CD14-positive monocyte (primary cell): ENCODE data around the gene STARD10. TPM values are rescaled to one million over a fixed set of nuclear protein-coding genes. Genes with fewer than 3 reads are reported as not detected.

ENCODE experiments used
- DNase-seq, 3 donors: peaks; one replicate each; pipeline ENCODE4 v3.0.0-alpha.2; 2011 to 2022
- H2AFZ ChIP-seq: 2 replicates; pipeline ENCODE4 v1.6.0; 2012; ENCODE audit warnings: mild to moderate bottlenecking, low read depth, low read length, inconsistent platforms; ENCODE audit not compliant: insufficient read depth, poor library complexity, severe bottlenecking
- H3K27ac ChIP-seq, 2 donors: 1 replicate in 1 of 2; 2 replicates in 1 of 2; pipeline ENCODE4 v1.5.1; 2012 to 2013; ENCODE audit warnings: low read length in 2 of 2, control low read depth in 1 of 2, inconsistent platforms in 1 of 2, low read depth in 1 of 2, mild to moderate bottlenecking in 1 of 2
- H3K27me3 ChIP-seq, 2 donors: one replicate each; pipeline versions ENCODE4 v1.6.0 to v1.6.1; 2011 to 2013; ENCODE audit warnings: low read length in 2 of 2; ENCODE audit not compliant: control insufficient read depth in 2 of 2, insufficient read depth in 2 of 2
- H3K36me3 ChIP-seq, 2 donors: replicated peaks in 1 of 2; 1 replicate in 1 of 2; 2 replicates in 1 of 2; pipeline versions ENCODE4 v1.5.1 to v1.6.1; 2012 to 2013; ENCODE audit warnings: low read length in 2 of 2, control low read depth in 1 of 2, inconsistent platforms in 1 of 2, mild to moderate bottlenecking in 1 of 2; ENCODE audit not compliant: insufficient read depth in 2 of 2, control insufficient read depth in 1 of 2
- H3K4me1 ChIP-seq, 2 donors: 1 replicate in 1 of 2; 2 replicates in 1 of 2; pipeline versions ENCODE4 v1.5.1 to v1.6.1; 2012 to 2013; ENCODE audit warnings: low read length in 2 of 2, control low read depth in 1 of 2, inconsistent platforms in 1 of 2, mild to moderate bottlenecking in 1 of 2, moderate library complexity in 1 of 2; ENCODE audit not compliant: insufficient read depth in 2 of 2, control insufficient read depth in 1 of 2
- H3K4me2 ChIP-seq: replicated peaks from 2 replicates; pipeline ENCODE3; 2012; ENCODE audit warnings: low read length, moderate library complexity, mild to moderate bottlenecking; ENCODE audit not compliant: poor library complexity, severe bottlenecking; ENCODE audit errors: extremely low read depth
- H3K4me3 ChIP-seq, 3 experiments: fragments of 200-600 bp in 1 of 3; sonication (generic) in 1 of 3; replicated peaks in 1 of 3; 1 replicate in 2 of 3; 2 replicates in 1 of 3; pipeline ENCODE4 v1.5.1; 2011 to 2013; ENCODE audit warnings: low read length in 3 of 3, mild to moderate bottlenecking in 3 of 3, control low read depth in 2 of 3, low read depth in 2 of 3, inconsistent platforms in 1 of 3, moderate library complexity in 1 of 3
- H3K79me2 ChIP-seq: 2 replicates; pipeline ENCODE4 v1.6.0; 2012; ENCODE audit warnings: mild to moderate bottlenecking, control low read depth, inconsistent platforms, low read length, moderate library complexity; ENCODE audit not compliant: insufficient read depth
- H3K9ac ChIP-seq: 2 replicates; pipeline ENCODE4 v1.6.0; 2017; ENCODE audit warnings: low read length, mild to moderate bottlenecking; ENCODE audit not compliant: insufficient read depth, poor library complexity, severe bottlenecking
- H3K9me3 ChIP-seq, 2 donors: replicated peaks in 1 of 2; 1 replicate in 1 of 2; 2 replicates in 1 of 2; pipeline versions ENCODE4 v1.5.1 to v1.6.1; 2012 to 2013; ENCODE audit warnings: low read length in 2 of 2, control low read depth in 1 of 2; ENCODE audit not compliant: control insufficient read depth in 1 of 2, insufficient read depth in 1 of 2
- H4K20me1 ChIP-seq: 2 replicates; pipeline ENCODE4 v1.6.0; 2012; ENCODE audit warnings: mild to moderate bottlenecking, low read length, control low read depth, moderate library complexity; ENCODE audit not compliant: insufficient read depth
- H3K27ac Mint-ChIP-seq, 7 donors: one replicate each; pipeline ENCODE4 v1.8.0; 2020; ENCODE audit warnings: mild to moderate bottlenecking in 7 of 7, mixed read lengths in 7 of 7, moderate library complexity in 6 of 7, inconsistent platforms in 2 of 7
- H3K27me3 Mint-ChIP-seq, 3 donors: one replicate each; pipeline ENCODE4 v1.8.0; 2021 to 2022; ENCODE audit warnings: low read depth in 3 of 3, mild to moderate bottlenecking in 3 of 3, mixed read lengths in 3 of 3, moderate library complexity in 3 of 3, inconsistent platforms in 1 of 3
- H3K36me3 Mint-ChIP-seq, 2 donors: one replicate each; pipeline ENCODE4 v1.8.0; 2020; ENCODE audit warnings: mixed read lengths in 2 of 2, inconsistent platforms in 1 of 2, mild to moderate bottlenecking in 1 of 2
- H3K4me1 Mint-ChIP-seq: one replicate; pipeline ENCODE4 v1.8.0; 2020; ENCODE audit warnings: mild to moderate bottlenecking, mixed read lengths
- H3K4me3 Mint-ChIP-seq, 2 donors: one replicate each; pipeline ENCODE4 v1.8.0; 2020; ENCODE audit warnings: mild to moderate bottlenecking in 2 of 2, mixed read lengths in 2 of 2, moderate library complexity in 1 of 2
- H3K9me3 Mint-ChIP-seq, 7 donors: one replicate each; pipeline ENCODE4 v1.8.0; 2020 to 2022; ENCODE audit warnings: mixed read lengths in 7 of 7, mild to moderate bottlenecking in 6 of 7, moderate library complexity in 6 of 7, inconsistent platforms in 2 of 7
- WGBS: methylation state at CpG from one replicate; pipeline ENCODE4 v1.1.5; 2013; ENCODE audit warnings: missing lambda C conversion rate; ENCODE audit not compliant: insufficient coverage; 5-methylcytosine and 5-hydroxymethylcytosine counted together
- intact Hi-C, 2 donors: fragments of 100-400 bp; cut with micrococcal nuclease; formaldehyde crosslinking; loops; one replicate each; pipeline versions ENCODE4 v1.15.0 to v1.15.1; 2023
- polyA plus RNA-seq, 3 donors: library from polyadenylated mRNA; depleted of rRNA in 1 of 3; unstranded in 2 of 3; stranded (reverse) in 1 of 3; fragments of 300-500 nt in 2 of 3; fragments of >200 nt in 1 of 3; fragmentation: Illumina TruSeq in 2 of 3; gene quantifications; 1 replicate in 2 of 3; 2 replicates in 1 of 3; pipeline ENCODE4 v1.2.3, GENCODE V29; 2012 to 2021
- TF ChIP-seq, protein P1 (sequence below): fragments of 200-600 bp; IDR thresholded peaks from one replicate; pipeline ENCODE4 v1.8.0; 2022; ENCODE audit warnings: antibody characterized with exemption, mild to moderate bottlenecking

STARD10 gene
- polyA plus RNA-seq, 3 donors = 13.6 to 18.7 (median 15.4) TPM

DNA sequence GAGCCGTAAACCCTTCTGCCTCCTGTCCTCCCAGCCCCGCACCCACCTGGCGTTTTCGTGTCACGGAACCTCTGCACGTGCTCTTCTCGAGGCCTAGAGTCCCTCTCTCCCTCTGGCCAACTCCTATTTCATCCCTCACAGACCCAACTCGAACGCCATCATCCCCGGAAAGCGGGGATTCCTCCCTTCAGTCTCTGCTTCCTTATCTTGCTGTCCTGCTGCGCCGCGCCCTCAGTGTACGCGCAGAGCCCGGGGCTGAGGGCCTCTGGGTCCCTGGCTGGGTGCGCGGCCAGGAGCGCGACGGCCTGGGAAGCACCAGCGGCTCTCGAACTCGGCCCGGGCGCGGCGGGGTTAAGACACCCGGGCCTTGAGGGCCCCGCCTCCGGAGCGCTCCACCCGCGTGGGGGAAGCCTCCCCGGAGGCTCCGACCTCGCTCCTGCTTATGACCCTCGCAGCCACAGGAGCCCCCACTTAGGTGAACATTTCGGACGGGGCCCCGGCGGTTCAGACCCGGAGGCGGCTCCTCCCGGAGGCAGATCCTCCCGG is 20.0 kb upstream of the STARD10 start:
- Histone ChIP-seq H3K27ac (peak overlapping the region; percentile 98), H3K79me2 (peaks cover 99% of the 10 kb centered on the region), H3K27me3 (no peaks in the 10 kb centered on the region), H3K4me1 (peaks cover 52 to 77% of the 10 kb centered on the region in 2 donors), H3K9me3 (no peaks in the 10 kb centered on the region), H2AFZ (peak overlapping the region; percentile 60), H3K36me3 (peaks cover 33 to 36% of the 10 kb centered on the region in 2 donors), H3K4me2 (peak overlapping the region; percentile 100), H3K9ac (peak overlapping the region; percentile 94), H4K20me1 (peaks cover 46% of the 10 kb centered on the region), H3K4me3 (peak overlapping the region; percentile 73 to 100 (median 99))
- intact Hi-C loops = loop anchor here (2.0 to 5.0 kb wide), 5 partner anchors 19 to 92 kb away; partner anchors contain the start of gene STARD10 (in 1 of the 2)
- TF ChIP-seq, protein P1, sequence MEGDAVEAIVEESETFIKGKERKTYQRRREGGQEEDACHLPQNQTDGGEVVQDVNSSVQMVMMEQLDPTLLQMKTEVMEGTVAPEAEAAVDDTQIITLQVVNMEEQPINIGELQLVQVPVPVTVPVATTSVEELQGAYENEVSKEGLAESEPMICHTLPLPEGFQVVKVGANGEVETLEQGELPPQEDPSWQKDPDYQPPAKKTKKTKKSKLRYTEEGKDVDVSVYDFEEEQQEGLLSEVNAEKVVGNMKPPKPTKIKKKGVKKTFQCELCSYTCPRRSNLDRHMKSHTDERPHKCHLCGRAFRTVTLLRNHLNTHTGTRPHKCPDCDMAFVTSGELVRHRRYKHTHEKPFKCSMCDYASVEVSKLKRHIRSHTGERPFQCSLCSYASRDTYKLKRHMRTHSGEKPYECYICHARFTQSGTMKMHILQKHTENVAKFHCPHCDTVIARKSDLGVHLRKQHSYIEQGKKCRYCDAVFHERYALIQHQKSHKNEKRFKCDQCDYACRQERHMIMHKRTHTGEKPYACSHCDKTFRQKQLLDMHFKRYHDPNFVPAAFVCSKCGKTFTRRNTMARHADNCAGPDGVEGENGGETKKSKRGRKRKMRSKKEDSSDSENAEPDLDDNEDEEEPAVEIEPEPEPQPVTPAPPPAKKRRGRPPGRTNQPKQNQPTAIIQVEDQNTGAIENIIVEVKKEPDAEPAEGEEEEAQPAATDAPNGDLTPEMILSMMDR = no peak
- Mint-ChIP-seq H3K36me3 (peaks cover 38 to 63% of the 10 kb centered on the region in 2 donors), H3K4me1 (peaks cover 65% of the 10 kb centered on the region), H3K4me3 (peak overlapping the region; percentile 99 to 100), H3K27ac (peak overlapping the region; percentile 97 to 100 (median 98)), H3K27me3 (peaks cover 0 to 5% (median 3%) of the 10 kb centered on the region in 3 donors), H3K9me3 (peaks cover 0 to 5% (median 3%) of the 10 kb centered on the region in 7 donors)
- under 1% methylated on average over 43 of the region's 47 CpGs for WGBS
- peak; percentile 70 to 84 (median 75) for DNase-seq

DNA sequence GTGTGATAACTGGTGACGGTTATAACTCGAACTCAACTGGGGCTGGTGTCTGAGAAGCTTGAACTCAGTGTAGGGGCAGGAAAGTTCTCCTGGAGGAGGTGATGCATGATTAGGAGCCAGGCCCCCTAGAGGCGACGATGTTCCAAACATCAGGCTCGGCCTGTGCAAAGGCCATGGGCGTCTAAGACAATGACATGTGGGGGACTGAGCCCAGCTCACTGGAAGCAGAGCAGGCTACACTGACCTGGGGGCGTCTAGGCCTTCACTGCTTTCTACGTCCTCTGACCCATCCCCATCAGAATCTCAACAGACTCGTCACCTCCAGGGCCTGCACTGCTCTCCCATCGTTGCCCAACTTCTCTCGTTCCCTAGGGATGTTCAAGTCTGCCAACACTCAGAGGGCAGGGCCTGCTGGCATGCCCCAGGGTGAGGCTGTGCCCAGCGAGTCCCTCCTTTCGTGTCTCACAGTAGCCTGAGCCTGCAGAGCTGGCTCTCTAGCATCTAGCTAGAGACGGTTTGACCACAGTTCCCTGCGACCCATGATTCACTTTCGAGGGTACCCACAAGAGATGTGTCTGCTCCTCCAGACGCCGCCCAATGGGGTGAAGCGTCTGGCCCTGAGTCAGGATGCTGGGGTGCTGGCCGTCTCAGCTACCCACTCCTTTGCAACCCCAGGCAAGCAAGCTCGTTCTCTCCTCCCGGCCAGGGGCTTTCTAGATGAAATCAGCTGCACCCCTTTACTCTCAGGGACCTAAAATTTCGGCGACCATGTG is 19.3 kb upstream of the STARD10 start:
- Histone ChIP-seq H3K9ac (peak overlapping the region; percentile 94), H3K36me3 (peaks cover 27 to 30% of the 10 kb centered on the region in 2 donors), H3K4me1 (peaks cover 59 to 80% of the 10 kb centered on the region in 2 donors), H3K27ac (peak overlapping the region; percentile 98), H3K4me3 (peak overlapping the region; percentile 73 to 100 (median 99)), H3K27me3 (no peaks in the 10 kb centered on the region), H3K9me3 (no peaks in the 10 kb centered on the region), H2AFZ (no peak overlapping the region), H4K20me1 (peaks cover 39% of the 10 kb centered on the region), H3K79me2 (peaks cover 93% of the 10 kb centered on the region), H3K4me2 (peak overlapping the region; percentile 100)
- intact Hi-C loops = loop anchor here in 1 of 2 donors (5.0 kb wide), 2 partner anchors 76 to 91 kb away; no protein-coding TSS in a partner anchor
- Mint-ChIP-seq H3K9me3 (peaks cover 0 to 5% (median 3%) of the 10 kb centered on the region in 7 donors), H3K27ac (peak overlapping the region; percentile 97 to 100 (median 98)), H3K4me1 (peaks cover 68% of the 10 kb centered on the region), H3K27me3 (peaks cover 0 to 5% (median 3%) of the 10 kb centered on the region in 3 donors), H3K36me3 (peaks cover 35 to 63% of the 10 kb centered on the region in 2 donors), H3K4me3 (peak overlapping the region; percentile 99 to 100)
- DNase-seq = peak; percentile 81 to 88 (median 86)
- WGBS = under 1% methylated on average over 22 of the region's 24 CpGs
- TF ChIP-seq, protein P1 = peak; percentile 87
